NCI-H1694 (cell line): ENCODE data around the gene GRID2.
"Not testable (repeated sequence)": the region's sequence is repeated elsewhere in the genome, so short reads cannot be mapped to it uniquely, and the experiment has no call there.

ENCODE experiments used
- DNase-seq: peaks from one replicate; lab custom pipeline; 2025; lab: John Stamatoyannopoulos, UW

Gene GRID2

DNA sequence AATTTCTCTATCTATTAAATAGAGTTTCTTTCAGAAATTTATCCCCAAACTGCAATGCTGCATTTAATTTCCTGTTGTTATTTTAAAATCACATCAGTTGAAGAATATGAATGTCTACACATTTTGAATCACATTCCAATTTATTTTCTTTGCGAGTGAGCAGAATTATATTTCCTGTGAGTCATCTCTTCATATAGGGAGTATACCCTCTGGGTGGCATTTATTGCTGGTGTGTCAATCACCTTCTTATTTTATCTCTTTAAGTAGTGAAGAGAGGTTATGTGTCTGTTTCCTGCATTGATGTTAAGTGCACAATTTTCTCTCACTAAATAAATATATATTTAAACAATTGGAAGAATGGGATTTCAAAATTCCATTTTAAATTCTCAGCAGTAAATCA is 1013.8 kb downstream of the GRID2 start:
- DNase-seq: no peak

DNA sequence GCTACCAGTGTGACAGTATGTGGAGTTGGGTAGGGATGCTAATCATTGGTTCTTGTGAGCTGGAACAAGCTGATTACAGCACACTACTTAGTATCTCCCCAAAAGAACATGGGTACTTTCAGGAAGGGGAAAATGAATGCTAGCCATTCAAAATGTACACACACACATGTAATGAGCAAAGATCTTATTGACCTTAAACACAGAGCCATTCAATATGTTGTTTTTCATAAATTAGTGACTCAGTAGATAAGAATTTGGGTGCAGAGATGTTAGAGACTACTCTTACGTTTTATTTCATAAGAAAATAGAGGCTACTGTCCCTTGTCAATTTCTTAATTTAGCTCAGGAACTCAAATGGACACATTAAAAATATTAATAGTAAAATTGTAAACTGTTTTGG is 1015.3 kb downstream of the GRID2 start:
- DNase-seq: no peak

DNA sequence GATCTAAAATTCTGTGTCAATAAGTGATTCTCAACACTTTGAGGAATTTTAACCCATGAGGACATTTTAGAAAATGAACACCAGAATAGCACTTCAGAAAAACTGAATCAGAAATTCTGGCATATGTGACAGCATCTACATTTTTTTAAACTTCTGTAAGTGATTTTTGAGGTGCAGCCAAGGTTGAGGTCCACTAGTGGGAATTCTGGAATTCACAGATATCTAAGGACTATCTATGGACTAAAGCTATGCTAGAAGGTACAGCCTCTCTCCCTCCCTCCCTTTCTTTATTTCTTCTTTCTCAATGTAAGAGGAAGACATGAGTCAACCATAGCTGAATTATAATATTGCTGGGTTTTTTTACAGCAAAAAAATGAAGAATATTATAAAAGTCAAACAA is 1016.6 kb downstream of the GRID2 start:
- no peak for DNase-seq

DNA sequence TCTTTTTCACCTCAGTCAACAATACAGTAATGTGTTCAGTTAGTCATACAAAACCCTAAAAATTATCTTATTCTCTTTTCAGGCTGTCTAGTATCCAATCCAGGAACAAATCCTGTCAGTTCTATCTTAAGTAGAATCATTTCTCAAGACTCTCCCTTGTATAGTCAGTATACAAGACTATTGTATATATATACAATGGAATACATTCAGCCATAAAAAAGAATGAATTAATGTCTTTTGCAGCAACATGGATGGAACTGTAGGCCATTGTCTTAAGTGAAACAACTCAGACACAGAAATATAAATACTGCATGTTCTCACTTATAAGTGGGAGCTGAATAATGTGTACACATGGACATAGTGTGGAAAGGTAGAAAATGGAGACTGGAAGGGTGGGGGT is 1023.6 kb downstream of the GRID2 start:
- no peak for DNase-seq

DNA sequence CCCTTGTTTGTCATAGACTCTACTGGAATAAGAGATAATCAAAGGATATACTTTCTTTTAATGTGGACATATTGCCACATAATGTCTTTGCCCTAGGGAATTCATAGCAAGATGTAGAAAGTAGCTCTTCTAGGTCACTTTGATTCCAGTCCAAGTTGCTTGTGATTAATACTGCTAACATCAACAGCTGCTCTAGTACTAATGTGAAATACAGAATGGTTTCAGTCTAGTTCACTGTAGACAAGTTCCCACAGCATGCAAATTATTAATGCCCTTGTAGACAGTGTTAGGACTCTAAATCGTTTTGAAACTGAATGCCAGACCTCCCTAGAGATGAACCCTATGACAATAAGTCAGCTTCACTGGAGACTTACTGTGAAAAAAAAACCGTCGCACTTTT is 1030.2 kb downstream of the GRID2 start:
- DNase-seq: peak; percentile 81

DNA sequence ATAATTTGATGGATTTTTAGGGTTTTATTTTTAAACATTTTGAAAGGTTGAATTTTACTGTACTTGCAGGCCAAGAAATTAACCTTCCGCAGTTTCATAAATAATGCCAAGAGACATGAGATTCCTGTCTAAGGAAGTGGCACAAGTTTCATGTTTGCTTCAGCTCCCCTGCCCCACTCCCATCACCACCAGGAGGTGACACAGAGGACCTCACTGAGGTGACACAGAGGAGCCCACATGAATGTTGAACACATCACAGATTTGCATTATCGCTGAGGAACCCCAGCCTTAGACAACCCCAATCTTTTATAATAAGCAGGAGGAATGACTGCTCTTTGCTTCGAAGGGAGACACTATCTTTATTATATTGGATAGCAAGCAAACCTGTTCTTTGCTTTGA is 1033.4 kb downstream of the GRID2 start:
- no peak for DNase-seq

DNA sequence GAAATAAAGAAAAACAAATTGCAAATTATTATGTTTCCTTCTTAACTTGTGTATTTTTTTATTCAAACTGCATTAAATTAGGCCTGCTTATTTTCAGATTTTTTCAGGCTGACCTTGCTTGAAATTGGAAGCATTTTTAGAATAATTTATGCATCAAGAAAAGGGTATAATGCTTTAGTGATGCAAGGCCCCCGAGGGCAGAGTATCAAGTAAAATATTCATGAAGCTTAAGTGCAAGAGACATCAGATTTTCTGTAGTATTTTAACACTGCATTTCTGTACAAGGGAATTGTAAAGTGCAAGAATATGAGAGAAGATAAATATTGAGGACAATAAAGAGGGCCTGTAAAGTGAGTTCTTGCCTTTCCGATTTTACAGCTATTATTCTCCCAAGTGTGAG is 1039.0 kb downstream of the GRID2 start:
- DNase-seq: no peak

DNA sequence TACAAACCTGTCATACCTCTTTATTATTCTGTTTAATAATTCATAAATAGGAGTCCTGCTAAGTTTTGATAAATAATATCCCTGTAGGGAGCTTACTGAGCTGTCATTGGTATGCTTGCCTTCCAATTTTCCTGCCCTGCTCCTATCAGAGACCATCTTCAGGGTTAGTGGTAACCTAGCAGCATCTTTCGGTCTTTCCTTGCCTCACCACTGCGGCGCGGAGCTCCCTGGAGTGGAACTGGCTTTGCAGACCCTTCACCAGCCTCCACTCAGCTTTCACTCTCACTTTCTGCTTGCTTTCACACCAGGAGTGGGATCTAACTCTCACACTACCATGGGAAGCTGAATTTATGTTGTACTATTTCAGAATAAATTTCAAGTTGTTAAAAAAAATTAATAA is 1043.1 kb downstream of the GRID2 start:
- no peak for DNase-seq

DNA sequence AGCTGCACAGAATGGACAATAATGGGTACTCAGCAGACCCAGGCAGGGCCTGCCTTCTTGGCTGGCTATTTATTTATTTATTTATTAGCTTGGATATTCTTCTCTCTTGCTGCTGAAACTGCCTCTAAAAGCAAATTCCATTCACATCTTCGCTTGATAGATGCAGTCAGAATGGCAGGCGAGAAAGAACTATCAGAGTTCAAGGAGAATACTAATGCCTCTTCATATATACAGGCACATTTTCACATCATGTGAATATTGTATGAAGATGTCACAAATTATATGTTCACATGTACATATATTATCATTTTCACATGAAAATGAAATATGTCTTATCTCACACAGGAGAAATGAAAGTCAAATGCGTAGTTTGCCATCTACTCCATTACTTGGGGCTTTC is 1045.1 kb downstream of the GRID2 start:
- no peak for DNase-seq

DNA sequence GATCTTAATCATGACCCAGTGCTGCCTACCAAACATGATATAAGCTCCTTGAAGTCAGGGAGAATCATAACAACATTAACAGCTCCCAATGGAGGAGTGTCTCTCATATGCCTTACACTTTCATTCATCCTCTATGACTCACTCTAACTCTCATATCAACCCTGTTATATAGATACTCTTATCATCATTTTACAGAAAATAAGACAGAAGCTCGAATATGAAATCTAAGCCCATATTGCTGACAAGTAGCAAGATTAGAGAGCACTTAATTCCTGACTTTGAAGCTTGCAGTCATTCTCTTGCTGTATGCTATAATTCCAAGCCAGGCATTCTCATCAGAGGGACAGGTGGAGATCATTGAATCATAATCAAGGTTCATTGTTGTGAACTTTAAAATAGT is 1048.1 kb downstream of the GRID2 start:
- no peak for DNase-seq

DNA sequence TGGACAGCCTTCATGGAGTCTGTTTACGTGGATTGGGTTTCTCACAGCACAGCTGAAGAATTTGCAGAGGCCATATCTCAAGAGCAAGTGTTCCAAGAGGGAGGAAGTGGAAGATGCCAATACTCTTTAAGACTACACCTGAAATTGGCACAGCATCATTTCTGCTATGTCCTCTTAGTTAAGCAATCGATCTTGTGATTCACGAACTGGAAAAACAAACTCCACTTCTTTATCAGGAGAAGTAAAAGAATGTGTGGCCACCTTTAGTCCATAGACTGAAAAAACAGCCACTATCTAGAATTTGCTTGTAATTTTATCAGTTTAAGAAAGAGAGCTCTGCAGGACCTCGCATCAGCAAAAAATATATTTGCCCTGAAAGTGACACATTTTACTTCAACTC is 1051.6 kb downstream of the GRID2 start:
- no peak for DNase-seq

DNA sequence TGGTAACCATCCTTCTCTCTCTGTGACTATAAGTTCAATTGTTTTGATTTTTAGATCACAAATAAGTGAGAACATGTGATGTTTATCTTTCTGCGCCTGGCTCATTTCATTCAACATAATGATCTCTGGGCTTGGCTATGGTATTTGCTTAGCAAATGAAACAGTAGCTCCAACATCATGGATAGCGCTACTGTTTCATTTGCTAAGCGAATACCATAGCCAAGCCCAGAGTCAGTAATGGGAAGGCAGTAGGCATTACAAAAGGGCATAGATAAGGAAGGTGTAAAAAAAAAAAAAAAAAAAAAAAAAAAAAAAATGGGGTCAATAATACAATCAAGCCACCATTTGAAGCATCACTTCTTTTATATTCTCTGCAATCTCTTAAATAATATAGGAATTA is 1055.8 kb downstream of the GRID2 start:
- DNase-seq: no peak

DNA sequence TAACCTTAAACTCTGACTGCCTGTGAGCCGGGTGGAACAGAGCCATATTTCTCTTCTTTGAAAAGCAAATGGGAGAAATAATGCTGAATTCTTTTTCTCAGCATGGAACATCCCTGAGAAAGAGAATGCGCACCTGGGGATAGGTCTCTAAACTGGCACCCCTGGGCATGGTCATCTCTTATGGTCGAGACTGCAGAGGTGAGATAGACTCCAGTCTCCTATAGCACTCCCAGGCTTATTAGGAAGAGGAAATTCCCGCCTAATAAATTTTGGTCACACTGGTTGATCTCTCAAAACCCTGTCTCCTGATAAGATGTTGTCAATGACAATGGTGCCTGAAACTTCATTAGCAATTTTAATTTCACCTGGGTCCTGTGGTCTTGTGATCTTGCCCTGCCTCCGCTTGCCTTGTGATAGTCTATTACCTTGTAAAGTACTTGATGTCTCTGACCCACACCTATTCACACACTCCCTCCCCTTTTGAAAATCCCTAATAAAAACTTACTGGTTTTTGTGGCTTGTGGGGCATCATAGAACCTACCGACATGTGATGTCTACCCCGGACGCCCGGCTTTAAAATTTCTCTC is 1062.5 kb downstream of the GRID2 start:
- DNase-seq: not testable (repeated sequence)

DNA sequence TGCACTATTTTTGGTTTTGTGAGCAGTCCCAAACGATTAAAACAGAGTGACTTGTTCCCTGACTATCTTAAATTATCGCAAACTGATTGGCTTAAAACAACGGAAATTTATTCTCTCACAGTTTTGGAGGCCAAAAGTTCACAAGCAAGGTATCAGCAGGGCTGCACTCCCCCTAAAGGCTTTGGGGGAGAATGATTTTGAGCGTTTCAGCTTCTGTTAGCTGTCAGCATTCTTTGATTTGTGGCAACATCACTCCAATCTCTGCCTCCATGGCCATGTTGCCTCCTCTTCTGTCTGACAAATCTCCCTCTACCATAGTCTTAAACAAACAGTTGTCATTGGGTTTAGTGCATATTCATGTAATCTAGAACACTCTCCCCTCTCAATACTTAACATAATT is 1065.2 kb downstream of the GRID2 start:
- DNase-seq: no peak

DNA sequence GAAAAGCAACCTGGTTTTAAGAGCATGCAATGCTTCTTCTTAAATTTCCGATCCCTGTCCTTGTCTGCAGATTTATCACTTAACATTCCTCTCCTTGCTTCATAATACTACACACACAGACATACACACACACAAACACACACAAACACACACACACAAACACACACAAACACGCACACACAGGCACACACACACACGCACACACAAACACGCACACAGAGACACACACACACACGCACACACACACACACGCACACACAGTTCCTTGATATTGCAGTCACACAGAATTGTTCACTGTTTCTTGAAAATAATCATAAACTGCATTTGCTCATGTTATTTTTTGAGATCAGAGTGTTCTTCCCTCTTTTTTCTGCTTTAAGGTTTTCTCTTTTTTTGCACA is 1066.5 kb downstream of the GRID2 start:
- DNase-seq: no peak

DNA sequence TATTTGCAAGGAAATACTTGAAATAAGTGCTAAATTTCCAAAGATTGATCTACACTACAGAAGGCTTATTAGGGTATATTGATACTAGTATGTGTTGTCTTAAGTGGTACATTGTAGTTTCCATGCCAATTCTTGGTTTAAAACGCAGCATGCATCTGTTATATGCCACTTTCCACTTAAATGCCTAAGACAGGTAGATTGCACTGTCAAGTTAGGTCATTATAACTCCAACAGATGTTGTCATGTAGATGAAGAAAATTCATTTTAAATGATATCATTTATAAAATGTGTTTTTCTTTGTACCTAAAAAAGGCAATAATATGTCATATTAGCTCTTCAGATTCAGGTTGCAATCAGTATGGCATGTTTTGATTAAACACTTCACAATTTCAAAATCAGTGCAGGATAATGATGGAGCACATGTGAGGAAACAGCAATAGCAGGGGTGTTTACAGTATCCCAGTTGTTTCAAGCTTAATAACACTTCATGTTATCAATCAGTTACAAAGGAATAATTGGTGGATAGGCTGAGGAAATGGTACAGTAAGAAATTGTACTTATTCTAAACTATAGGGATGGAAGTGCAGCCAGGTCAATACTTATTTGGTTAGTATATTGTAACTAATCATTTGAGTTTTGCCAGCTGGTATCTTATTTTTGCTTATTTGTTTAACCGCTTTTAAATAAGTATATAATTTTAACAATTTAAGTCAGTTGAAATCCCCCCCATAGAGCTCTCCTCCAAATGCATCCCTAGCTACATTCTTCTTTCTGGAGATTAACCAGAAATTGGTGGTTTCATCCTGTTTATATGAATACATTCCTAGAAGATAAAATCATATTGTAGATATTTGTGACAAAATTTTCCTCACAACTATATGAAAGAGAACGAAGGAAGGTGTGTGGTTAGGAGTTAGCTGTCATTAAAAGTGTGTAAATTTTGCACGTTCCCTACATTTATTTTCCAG is 1070.4 kb downstream of the GRID2 start:
- DNase-seq: no peak

DNA sequence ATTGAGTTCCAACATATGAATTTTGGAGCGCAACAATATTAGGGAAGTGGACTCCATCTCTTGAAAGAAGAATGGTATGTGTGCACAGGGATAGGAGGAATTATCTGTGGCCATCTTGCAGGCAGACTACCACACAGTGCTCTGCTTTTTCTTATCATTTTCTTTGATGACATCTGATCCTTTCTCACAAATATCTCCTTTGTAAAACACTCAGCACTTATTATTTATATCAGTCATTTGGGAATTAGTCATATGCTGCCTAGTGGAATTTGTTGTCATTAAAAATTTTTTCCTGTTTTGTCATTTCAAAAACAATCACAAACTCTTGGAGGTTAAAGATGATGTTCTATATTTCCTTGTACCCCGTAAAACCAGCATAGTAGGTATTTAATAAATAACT is 1080.5 kb downstream of the GRID2 start:
- DNase-seq: no peak

DNA sequence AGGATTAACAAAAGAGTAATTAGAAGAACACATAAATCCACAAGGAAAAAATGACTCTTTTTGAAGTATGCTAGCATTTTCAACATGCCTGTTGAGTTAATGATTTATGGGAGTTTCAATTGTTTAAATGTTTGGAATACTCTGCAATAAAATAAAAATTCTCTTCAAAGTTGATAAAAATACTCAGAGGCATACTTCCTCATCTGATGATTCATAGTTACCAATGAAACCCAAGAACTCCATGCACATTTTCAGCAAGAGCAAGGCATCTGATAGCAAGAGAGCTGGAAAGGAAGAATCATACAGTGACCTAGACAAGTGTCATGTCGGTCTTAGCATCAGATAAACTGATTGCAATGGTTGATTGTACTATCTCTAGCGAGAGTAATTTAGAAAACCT is 1081.1 kb downstream of the GRID2 start:
- no peak for DNase-seq

DNA sequence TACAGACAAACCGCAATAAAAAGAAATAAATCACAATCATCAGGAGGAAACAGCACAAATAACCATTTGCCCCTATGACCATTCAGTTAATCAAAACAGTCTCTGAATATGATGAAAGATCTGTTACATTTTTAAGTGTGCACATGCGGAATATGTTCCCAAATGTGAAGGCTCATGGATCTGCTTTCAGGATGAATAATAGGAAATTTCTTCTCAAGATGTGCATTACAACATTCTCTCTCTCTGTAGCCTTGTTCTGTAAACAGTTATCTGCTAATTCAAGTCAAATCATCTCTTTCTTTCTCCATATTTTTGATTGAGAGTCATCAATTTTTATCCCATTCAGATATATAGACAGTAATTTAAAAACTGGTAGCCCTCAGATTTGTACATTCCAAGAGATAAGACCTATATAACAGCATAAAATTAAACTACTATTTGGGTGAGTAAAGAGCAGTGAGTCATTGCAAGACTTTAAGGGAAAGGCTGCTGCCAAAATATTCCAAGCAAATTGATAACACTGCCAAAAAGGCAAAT is 1090.8 kb downstream of the GRID2 start:
- DNase-seq: no peak

DNA sequence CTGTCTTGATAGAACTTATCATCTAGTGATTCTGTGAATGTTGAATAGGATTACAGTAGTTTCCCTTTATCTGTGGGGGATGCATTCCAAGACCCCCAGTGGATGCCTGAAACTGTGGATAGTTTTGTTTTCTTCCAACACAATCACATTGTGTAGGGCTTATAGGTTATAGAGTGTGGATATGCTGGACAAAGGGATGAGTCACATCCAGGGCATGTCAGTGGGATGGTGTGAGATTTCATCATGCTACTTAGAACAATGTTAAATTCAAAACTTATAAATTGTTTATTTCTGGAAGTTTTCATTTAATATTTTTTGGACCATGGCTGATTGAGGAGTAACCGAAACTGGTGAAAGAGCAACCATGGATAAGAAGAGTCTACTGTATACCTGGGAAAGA is 1092.5 kb downstream of the GRID2 start:
- DNase-seq: no peak

DNA sequence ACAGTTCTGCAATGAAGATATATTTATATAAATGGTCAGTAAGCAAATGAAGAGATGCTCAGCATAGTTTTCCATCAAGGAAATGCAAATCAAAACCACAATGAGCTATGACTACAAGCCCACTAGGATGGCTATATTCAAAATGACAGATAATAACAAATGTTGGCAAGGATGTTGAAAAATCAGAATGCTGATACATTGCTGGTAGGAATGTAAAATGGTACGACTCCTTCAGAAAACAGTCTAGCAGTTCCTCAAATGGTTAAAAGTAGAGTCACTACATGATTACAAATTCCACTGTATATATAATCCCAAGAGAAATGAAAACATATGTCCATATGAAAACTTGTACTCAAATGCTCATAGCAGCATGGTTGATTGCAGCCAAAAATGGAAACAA is 1099.8 kb downstream of the GRID2 start:
- no peak for DNase-seq

DNA sequence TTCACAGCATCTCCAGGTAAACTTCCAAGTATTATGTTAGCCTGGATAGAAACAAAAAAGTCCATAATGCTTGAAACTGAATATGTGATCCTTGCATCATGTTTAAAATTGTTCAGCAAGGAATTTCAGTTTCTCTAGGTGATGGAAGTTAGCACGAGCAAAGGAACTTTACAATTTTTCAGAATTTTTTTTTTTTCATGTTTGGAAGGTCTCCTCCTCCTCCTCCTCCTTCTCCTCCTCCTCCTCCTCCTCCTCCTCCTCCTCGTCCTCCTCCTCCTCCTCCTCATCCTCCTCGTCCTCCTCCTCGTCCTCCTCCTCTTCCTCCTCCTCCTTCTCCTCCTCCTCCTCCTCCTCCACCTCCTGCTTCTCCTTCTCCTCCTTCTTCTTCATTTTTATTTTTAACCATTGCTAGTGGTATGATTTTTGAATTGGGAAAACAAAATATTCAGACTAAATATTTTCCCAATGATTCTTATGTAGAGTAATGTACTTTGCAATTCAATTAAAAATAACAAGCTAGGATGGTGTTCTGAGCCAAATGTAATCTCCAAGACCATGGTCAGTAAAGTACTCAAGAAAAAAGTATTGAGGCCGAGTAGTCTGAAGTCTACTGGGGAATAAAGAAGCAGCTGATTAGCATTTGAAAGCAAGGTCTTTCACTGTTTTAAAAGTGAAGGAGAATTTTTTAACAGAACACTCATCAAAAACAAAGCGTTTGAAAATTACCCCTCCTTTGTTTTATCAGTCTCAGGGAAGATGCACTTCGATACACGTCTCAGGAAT is 1103.9 kb downstream of the GRID2 start:
- no peak for DNase-seq

DNA sequence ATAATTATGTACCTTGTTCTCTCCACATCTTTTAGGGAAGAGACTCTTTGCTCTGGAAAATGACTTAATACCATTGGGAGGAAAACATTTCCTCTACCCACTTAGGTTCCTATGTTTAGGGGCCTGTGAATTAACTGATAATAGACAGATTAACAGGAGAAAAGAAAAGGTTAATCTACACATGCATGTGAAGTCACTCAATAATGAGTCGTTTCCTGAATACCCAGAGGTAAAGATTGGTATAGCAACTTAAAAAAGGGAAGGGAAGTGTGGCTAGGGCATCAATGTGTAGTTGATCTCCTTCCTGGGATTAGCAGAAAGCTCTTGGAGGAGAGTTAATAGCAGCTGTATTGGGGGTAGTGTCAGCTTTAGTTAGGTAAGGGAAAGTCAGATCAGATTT is 1105.3 kb downstream of the GRID2 start:
- no peak for DNase-seq
